ENCODE measurements around the gene ARHGAP44. TPM values are rescaled to one million over a fixed set of nuclear protein-coding genes. Genes with fewer than 3 reads are reported as not detected.
A peak's percentile ranks its signal among the peaks of the same experiment; 100 is the strongest.

Gene ARHGAP44
- total and polyA plus RNA-seq, 4 donors = 0.14 to 1.3 (median 0.42) TPM

DNA sequence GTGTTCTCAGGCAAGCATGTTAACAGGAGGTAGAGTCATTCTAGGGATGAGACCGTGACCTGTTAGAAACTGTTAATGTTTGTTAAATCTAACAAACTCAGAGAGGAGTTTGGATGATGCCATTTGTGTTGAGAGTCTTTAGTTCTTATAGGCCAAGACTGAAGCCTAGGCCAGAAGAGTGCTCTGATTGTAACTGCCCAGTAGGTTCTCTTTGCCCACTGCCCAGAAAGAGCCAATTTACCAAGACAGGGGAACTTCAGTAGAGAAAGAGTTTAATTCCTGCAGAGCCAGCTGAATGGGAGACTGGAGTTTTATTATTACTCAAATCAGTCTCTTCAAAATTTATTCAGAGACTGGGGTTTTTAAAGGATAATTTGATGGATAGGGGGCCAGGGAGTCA lies 42.5 kb downstream of the ARHGAP44 start:
- Histone ChIP-seq H3K9ac (ENCODE audit: low read depth in 1 of 2, low read length in 2 of 2) (no peak overlapping the region), H3K27ac (ENCODE audit: low read depth in 1 of 2, low read length in 2 of 2) (no peak overlapping the region), H3K9me3 (ENCODE audit: control insufficient read depth in 4 of 4, low read length in 3 of 4) (peaks cover 6 to 31% (median 15%) of the 10 kb centered on the region in 4 donors), H3K4me1 (ENCODE audit: control insufficient read depth in 4 of 4, insufficient read depth in 4 of 4, low read length in 3 of 4) (no peaks in the 10 kb centered on the region), H3K36me3 (ENCODE audit: control insufficient read depth in 4 of 4, insufficient read depth in 3 of 4, low read depth in 1 of 4, low read length in 3 of 4) (no peaks in the 10 kb centered on the region), H3K4me3 (ENCODE audit: low read depth in 1 of 3, low read length in 3 of 3) (peak overlapping the region in 1 of 3 donors; percentile 26), H3K27me3 (ENCODE audit: control insufficient read depth in 4 of 4, insufficient read depth in 4 of 4, low read length in 3 of 4) (no peaks in the 10 kb centered on the region)
- TF ChIP-seq FOXA2 (IDR thresholded peaks at IDR 0.05) = no peak
- TF ChIP-seq, protein P1, sequence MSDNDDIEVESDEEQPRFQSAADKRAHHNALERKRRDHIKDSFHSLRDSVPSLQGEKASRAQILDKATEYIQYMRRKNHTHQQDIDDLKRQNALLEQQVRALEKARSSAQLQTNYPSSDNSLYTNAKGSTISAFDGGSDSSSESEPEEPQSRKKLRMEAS (IDR thresholded peaks at IDR 0.05) = no peak
- no peak for DNase-seq (ENCODE audit: low spot score)
- WGBS = 95% methylated on average over 1 of the region's 1 CpG

- Histone ChIP-seq H3K27me3 (ENCODE audit: control insufficient read depth in 4 of 4, insufficient read depth in 4 of 4, low read length in 3 of 4) (no peaks in the 10 kb centered on the region), H3K36me3 (ENCODE audit: control insufficient read depth in 4 of 4, insufficient read depth in 3 of 4, low read depth in 1 of 4, low read length in 3 of 4) (no peaks in the 10 kb centered on the region), H3K27ac (ENCODE audit: low read depth in 1 of 2, low read length in 2 of 2) (no peak overlapping the region), H3K4me1 (ENCODE audit: control insufficient read depth in 4 of 4, insufficient read depth in 4 of 4, low read length in 3 of 4) (no peaks in the 10 kb centered on the region), H3K9me3 (ENCODE audit: control insufficient read depth in 4 of 4, low read length in 3 of 4) (no peaks in the 10 kb centered on the region), H3K4me3 (ENCODE audit: low read depth in 1 of 3, low read length in 3 of 3) (no peak overlapping the region), H3K9ac (ENCODE audit: low read depth in 1 of 2, low read length in 2 of 2) (no peak overlapping the region)
- 83% methylated on average over 2 of the region's 2 CpGs for WGBS
- DNase-seq (ENCODE audit: low spot score) = no peak
- TF ChIP-seq HNF4A (conservative IDR thresholded peaks at IDR 0.05) (no peak), FOXA2 (IDR thresholded peaks at IDR 0.05) (no peak), NR2F2 (IDR thresholded peaks at IDR 0.05) (no peak), EGR1 (IDR thresholded peaks at IDR 0.05; ENCODE audit: low read depth in 2 of 2) (no peak)
- TF ChIP-seq, protein P1 (IDR thresholded peaks at IDR 0.05) = no peak
Observed at GRCh38 chr17:12839042-12839441, 49.7 kb downstream of the ARHGAP44 start.

GRCh38 chr17:12842936-12843335 lies 53.6 kb downstream of the ARHGAP44 start:
- Histone ChIP-seq H3K9me3 (ENCODE audit: control insufficient read depth in 4 of 4, low read length in 3 of 4) (peaks cover 0 to 2% (median 0%) of the 10 kb centered on the region in 4 donors), H3K4me3 (ENCODE audit: low read depth in 1 of 3, low read length in 3 of 3) (no peak overlapping the region), H3K4me1 (ENCODE audit: control insufficient read depth in 4 of 4, insufficient read depth in 4 of 4, low read length in 3 of 4) (no peaks in the 10 kb centered on the region), H3K27ac (ENCODE audit: low read depth in 1 of 2, low read length in 2 of 2) (no peak overlapping the region), H3K9ac (ENCODE audit: low read depth in 1 of 2, low read length in 2 of 2) (no peak overlapping the region), H3K27me3 (ENCODE audit: control insufficient read depth in 4 of 4, insufficient read depth in 4 of 4, low read length in 3 of 4) (no peaks in the 10 kb centered on the region), H3K36me3 (ENCODE audit: control insufficient read depth in 4 of 4, insufficient read depth in 3 of 4, low read depth in 1 of 4, low read length in 3 of 4) (no peaks in the 10 kb centered on the region)
- 63% methylated on average over 4 of the region's 4 CpGs for WGBS
- no peak for DNase-seq (ENCODE audit: low spot score)
- TF ChIP-seq, protein P2, sequence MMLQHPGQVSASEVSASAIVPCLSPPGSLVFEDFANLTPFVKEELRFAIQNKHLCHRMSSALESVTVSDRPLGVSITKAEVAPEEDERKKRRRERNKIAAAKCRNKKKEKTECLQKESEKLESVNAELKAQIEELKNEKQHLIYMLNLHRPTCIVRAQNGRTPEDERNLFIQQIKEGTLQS (IDR thresholded peaks at IDR 0.05) = no peak
- TF ChIP-seq HNF4A (conservative IDR thresholded peaks at IDR 0.05) (no peak), YY1 (IDR thresholded peaks at IDR 0.05) (no peak), FOXA2 (IDR thresholded peaks at IDR 0.05) (no peak), HNF4G (IDR thresholded peaks at IDR 0.05) (no peak), SP1 (IDR thresholded peaks at IDR 0.05) (no peak), CTCF (IDR thresholded peaks at IDR 0.05; ENCODE audit: low read depth, low read length, missing input control) (no peak), EGR1 (IDR thresholded peaks at IDR 0.05; ENCODE audit: low read depth in 2 of 2) (no peak), TAF1 (conservative IDR thresholded peaks at IDR 0.05) (no peak), NR2F2 (IDR thresholded peaks at IDR 0.05) (no peak), FOXA1 (IDR thresholded peaks at IDR 0.05) (no peak), JUND (IDR thresholded peaks at IDR 0.05) (no peak), RAD21 (IDR thresholded peaks at IDR 0.05) (no peak)
- TF ChIP-seq, protein P1 (IDR thresholded peaks at IDR 0.05) = no peak
